Sigmoid colon (tissue), 7 donors: ENCODE data around the gene LGR6. TPM values are rescaled to one million over a fixed set of nuclear protein-coding genes. Genes with fewer than 3 reads are reported as not detected.
A peak's percentile ranks its signal among the peaks of the same experiment; 100 is the strongest.
"Not testable (repeated sequence)": the region's sequence is repeated elsewhere in the genome, so short reads cannot be mapped to it uniquely, and the experiment has no call there.

Experiments
- DNase-seq: peaks from one replicate; pipeline ENCODE4 v3.0.0-alpha.2; 2019
- H3K27ac ChIP-seq, 4 donors: fragments of 200-600 bp; sonication (generic); one replicate each; pipeline ENCODE4 v1.5.1; 2016 to 2019; ENCODE audit warnings: mild to moderate bottlenecking in 1 of 4
- H3K27me3 ChIP-seq, 3 donors: fragments of 200-600 bp; sonication (generic); one replicate each; pipeline ENCODE4 v1.5.1; 2019; ENCODE audit warnings: mild to moderate bottlenecking in 1 of 3
- H3K36me3 ChIP-seq, 4 donors: fragments of 200-600 bp; sonication (generic); one replicate each; pipeline ENCODE4 v1.5.1; 2016 to 2019
- H3K4me1 ChIP-seq, 4 donors: fragments of 200-600 bp; sonication (generic); one replicate each; pipeline ENCODE4 v1.5.1; 2017 to 2019
- H3K4me3 ChIP-seq, 4 donors: fragments of 200-600 bp; sonication (generic); one replicate each; pipeline ENCODE4 v1.5.1; 2017 to 2019; ENCODE audit warnings: mild to moderate bottlenecking in 2 of 4, moderate library complexity in 1 of 4
- H3K9me3 ChIP-seq, 4 donors: fragments of 200-600 bp in 3 of 4; sonication (generic) in 3 of 4; one replicate each; pipeline versions ENCODE4 v1.5.1 to v1.6.1; 2013 to 2019
- CTCF ChIP-seq, 4 experiments: fragments of 450-650 bp in 3 of 4; fragments of 200-600 bp in 1 of 4; IDR thresholded peaks; one replicate each; pipeline ENCODE4 v1.5.1; 2016 to 2019; ENCODE audit warnings: antibody characterized with exemption in 4 of 4, mild to moderate bottlenecking in 3 of 4, moderate library complexity in 2 of 4
- EP300 ChIP-seq, 4 donors: sonication (generic); formaldehyde crosslinking; IDR thresholded peaks; one replicate each; pipeline ENCODE4 v1.6.1; 2017; ENCODE audit warnings: antibody characterized with exemption in 4 of 4
- POLR2A ChIP-seq, 2 donors: fragments of 450-650 bp; IDR thresholded peaks; one replicate each; pipeline ENCODE4 v1.6.1; 2016; ENCODE audit warnings: antibody characterized with exemption in 2 of 2, mild to moderate bottlenecking in 2 of 2, moderate library complexity in 2 of 2
- POLR2AphosphoS5 ChIP-seq, 4 donors: sonication (generic); formaldehyde crosslinking; IDR thresholded peaks; one replicate each; pipeline ENCODE4 v1.6.1; 2017; ENCODE audit warnings: antibody characterized with exemption in 4 of 4
- WGBS, 2 donors: extraction: QIAGEN DNeasy Blood & Tissue Kit; methylation state at CpG; one replicate each; pipeline ENCODE4 v1.1.7; 2013; 5-methylcytosine and 5-hydroxymethylcytosine counted together
- intact Hi-C: fragments of 100-400 bp; cut with DNase I; formaldehyde crosslinking; loops from one replicate; pipeline ENCODE4 v1.15.1; 2023
- polyA plus RNA-seq, 3 donors: library from polyadenylated mRNA; stranded (reverse); fragments of 200-250 nt; gene quantifications; one replicate each; pipeline ENCODE4 v1.2.3, GENCODE V29; 2013
- total RNA-seq, 4 donors: library from RNA; depleted of rRNA; stranded (reverse); fragments of >200 nt; gene quantifications; one replicate each; pipeline ENCODE4 v1.1.0, GENCODE V29; 2016
- donor health status: healthy with polysubstance abuse.
- donor health status: Bipolar disorder and iron deficiency.
- donor health status: healthy.

Gene LGR6
- total and polyA plus RNA-seq, 7 donors: 0.14 to 1.0 (median 0.28) TPM; not detected in 4

GRCh38 chr1:202259705-202260104 lies 66.1 kb downstream of the LGR6 start:
- 92 to 94% methylated on average over 7 of the region's 7 CpGs for WGBS, 2 donors
- Histone ChIP-seq H3K9me3 (peaks cover 0 to 2% (median 0%) of the 10 kb centered on the region in 4 donors), H3K4me1 (no peaks in the 10 kb centered on the region), H3K27me3 (peaks cover 4 to 10% (median 4%) of the 10 kb centered on the region in 3 donors), H3K4me3 (no peak overlapping the region), H3K36me3 (no peaks in the 10 kb centered on the region), H3K27ac (no peak overlapping the region)
- peak; percentile 3 for DNase-seq
- intact Hi-C loops: no loop called here
- no peak for TF ChIP-seq EP300 (IDR thresholded peaks at IDR 0.05)
- TF ChIP-seq POLR2A (IDR thresholded peaks at IDR 0.05): no peak
- no peak for TF ChIP-seq POLR2AphosphoS5 (IDR thresholded peaks at IDR 0.05)
- no peak for TF ChIP-seq CTCF (IDR thresholded peaks at IDR 0.05)

GRCh38 chr1:202261209-202261958 lies 67.8 kb downstream of the LGR6 start:
- H3K36me3 ChIP-seq, DNase-seq, H3K4me3 ChIP-seq, H3K4me1 ChIP-seq, H3K9me3 ChIP-seq, H3K27ac ChIP-seq, intact Hi-C loops: not testable (repeated sequence)
- H3K27me3 ChIP-seq: peaks cover 4 to 10% (median 8%) of the 10 kb centered on the region in 3 donors
- WGBS, 2 donors: 84 to 88% methylated on average over 3 to 4 of the region's 4 CpGs

GRCh38 chr1:202263628-202264027 lies 70.0 kb downstream of the LGR6 start:
- no peak for DNase-seq
- Histone ChIP-seq H3K4me1 (no peaks in the 10 kb centered on the region), H3K4me3 (no peak overlapping the region), H3K36me3 (no peaks in the 10 kb centered on the region), H3K9me3 (peaks cover 0 to 2% (median 0%) of the 10 kb centered on the region in 4 donors), H3K27ac (no peak overlapping the region), H3K27me3 (peaks cover 4 to 10% (median 8%) of the 10 kb centered on the region in 3 donors)
- WGBS, 2 donors: 72 to 83% methylated on average over 2 of the region's 2 CpGs
- intact Hi-C loops: no loop called here
- TF ChIP-seq CTCF (IDR thresholded peaks at IDR 0.05): no peak
- TF ChIP-seq POLR2A (IDR thresholded peaks at IDR 0.05): no peak
- no peak for TF ChIP-seq POLR2AphosphoS5 (IDR thresholded peaks at IDR 0.05)
- no peak for TF ChIP-seq EP300 (IDR thresholded peaks at IDR 0.05)

GRCh38 chr1:202264300-202264699 lies 70.7 kb downstream of the LGR6 start:
- Histone ChIP-seq H3K27me3 (peaks cover 4 to 10% (median 8%) of the 10 kb centered on the region in 3 donors), H3K4me1 (no peaks in the 10 kb centered on the region), H3K36me3 (no peaks in the 10 kb centered on the region), H3K27ac (no peak overlapping the region), H3K9me3 (peaks cover 0 to 2% (median 0%) of the 10 kb centered on the region in 4 donors), H3K4me3 (no peak overlapping the region)
- 52 to 81% methylated on average over 6 of the region's 6 CpGs for WGBS, 2 donors
- intact Hi-C loops: no loop called here
- TF ChIP-seq POLR2AphosphoS5 (IDR thresholded peaks at IDR 0.05): no peak
- no peak for TF ChIP-seq CTCF (IDR thresholded peaks at IDR 0.05)
- TF ChIP-seq EP300 (IDR thresholded peaks at IDR 0.05): no peak
- TF ChIP-seq POLR2A (IDR thresholded peaks at IDR 0.05): no peak
- DNase-seq: peak; percentile 26

- H3K9me3 ChIP-seq: peaks cover 0 to 2% (median 0%) of the 10 kb centered on the region in 4 donors
- H3K4me3 ChIP-seq: no peak overlapping the region
- DNase-seq: peak; percentile 14
- H3K36me3 ChIP-seq: no peaks in the 10 kb centered on the region
- H3K4me1 ChIP-seq: no peaks in the 10 kb centered on the region
- intact Hi-C loops: no loop called here
- WGBS, 2 donors: 70 to 83% methylated on average over 3 of the region's 3 CpGs
- H3K27me3 ChIP-seq: peaks cover 4 to 9% (median 8%) of the 10 kb centered on the region in 3 donors
- TF ChIP-seq POLR2A (IDR thresholded peaks at IDR 0.05) (no peak), CTCF (IDR thresholded peaks at IDR 0.05) (no peak), EP300 (IDR thresholded peaks at IDR 0.05) (no peak), POLR2AphosphoS5 (IDR thresholded peaks at IDR 0.05) (no peak)
- no peak overlapping the region for H3K27ac ChIP-seq
Measured at GRCh38 chr1:202264726-202265125, 71.1 kb downstream of the LGR6 start.
